DND-41 (cell line): ENCODE results near the gene ASB9.
A peak's percentile ranks its signal among the peaks of the same experiment; 100 is the strongest.
"Not testable (repeated sequence)": the region's sequence is repeated elsewhere in the genome, so short reads cannot be mapped to it uniquely, and the experiment has no call there.

Experiments
- ATAC-seq: fragments of 200-7000 bp; cut with Tn5 transposase; 3 replicates; pipeline ENCODE4 v1.9.1; 2021; ENCODE audit warnings: low read depth; ENCODE audit not compliant: insufficient read depth
- DNase-seq: peaks from one replicate; pipeline ENCODE4 v3.0.0-alpha.2; 2020
- H2AFZ ChIP-seq: 2 replicates; pipeline ENCODE4 v1.6.0; 2012; ENCODE audit warnings: low read depth, low read length
- H3K27ac ChIP-seq: 2 replicates; pipeline ENCODE4 v1.5.1; 2012; ENCODE audit warnings: low read length, inconsistent platforms
- H3K27me3 ChIP-seq: fragments of 200-600 bp; sonication (generic); 2 replicates; pipeline ENCODE4 v1.6.0; 2012; ENCODE audit warnings: low read length, mild to moderate bottlenecking, inconsistent platforms; ENCODE audit not compliant: insufficient read depth, poor library complexity
- H3K36me3 ChIP-seq: 2 replicates; pipeline ENCODE4 v1.5.1; 2012; ENCODE audit warnings: low read length, inconsistent platforms; ENCODE audit not compliant: insufficient read depth
- H3K4me1 ChIP-seq: 2 replicates; pipeline ENCODE4 v1.5.1; 2012; ENCODE audit warnings: mild to moderate bottlenecking, low read length; ENCODE audit not compliant: insufficient read depth
- H3K4me2 ChIP-seq: 2 replicates; pipeline ENCODE4 v1.6.0; 2012; ENCODE audit warnings: mild to moderate bottlenecking, moderate library complexity, low read length, inconsistent platforms; ENCODE audit not compliant: insufficient read depth
- H3K4me3 ChIP-seq, 2 experiments: fragments of 200-600 bp in 1 of 2; shearing (Covaris generic) in 1 of 2; 2 replicates each; pipeline ENCODE4 v1.5.1; 2012 to 2016; ENCODE audit warnings: inconsistent platforms in 2 of 2, low read length in 2 of 2, mild to moderate bottlenecking in 2 of 2, low read depth in 1 of 2, moderate library complexity in 1 of 2
- H3K79me2 ChIP-seq: 2 replicates; pipeline ENCODE4 v1.6.0; 2012; ENCODE audit warnings: low read length, inconsistent platforms; ENCODE audit not compliant: insufficient read depth
- H3K9ac ChIP-seq: 2 replicates; pipeline ENCODE4 v1.6.0; 2012; ENCODE audit warnings: low read depth, mild to moderate bottlenecking, inconsistent platforms, low read length, moderate library complexity
- H3K9me3 ChIP-seq: 2 replicates; pipeline ENCODE4 v1.5.1; 2012; ENCODE audit warnings: low read length, moderate library complexity, mild to moderate bottlenecking, inconsistent platforms; ENCODE audit not compliant: insufficient read depth, severe bottlenecking
- H4K20me1 ChIP-seq: 2 replicates; pipeline ENCODE4 v1.6.0; 2012; ENCODE audit warnings: low read length; ENCODE audit not compliant: insufficient read depth
- CTCF ChIP-seq: IDR thresholded peaks from 2 replicates; pipeline ENCODE4 v1.5.1; 2012; ENCODE audit warnings: borderline replicate concordance, low read length, moderate library complexity, mild to moderate bottlenecking; ENCODE audit not compliant: poor library complexity, severe bottlenecking; ENCODE audit errors: extremely low read depth
- EZH2 ChIP-seq: IDR thresholded peaks from 3 replicates; pipeline ENCODE4 v1.6.1; 2012; ENCODE audit warnings: borderline replicate concordance, low read depth, mild to moderate bottlenecking, moderate library complexity, low read length, inconsistent platforms; ENCODE audit not compliant: severe bottlenecking

ASB9 gene

DNA sequence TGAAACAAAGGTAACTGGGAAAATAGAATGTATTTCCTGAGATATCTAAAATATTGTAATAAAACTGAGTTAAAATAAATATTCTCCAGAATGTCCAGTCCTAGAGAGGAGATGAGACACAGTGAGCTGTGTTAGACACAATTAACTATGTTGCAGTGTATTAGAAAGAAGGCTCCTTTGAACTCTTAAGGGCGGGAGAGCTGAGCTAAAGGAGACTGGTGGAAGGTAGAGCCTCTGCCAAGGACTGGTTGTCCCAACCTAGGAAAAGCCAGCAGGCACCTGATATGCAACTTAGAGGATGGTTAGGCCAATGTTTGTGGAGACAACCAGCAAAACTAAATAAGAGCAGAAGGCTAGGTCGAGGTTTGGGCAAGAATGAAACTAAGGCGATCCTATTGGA is 41.2 kb upstream of the ASB9 start:
- Histone ChIP-seq H3K27me3 (no peaks in the 10 kb centered on the region), H3K36me3 (no peaks in the 10 kb centered on the region), H3K4me1 (no peaks in the 10 kb centered on the region), H3K9me3 (no peaks in the 10 kb centered on the region), H3K79me2 (no peaks in the 10 kb centered on the region), H3K4me3 (no peak overlapping the region), H3K4me2 (no peak overlapping the region), H4K20me1 (no peaks in the 10 kb centered on the region), H3K27ac (no peak overlapping the region), H3K9ac (no peak overlapping the region), H2AFZ (no peak overlapping the region)
- no peak for DNase-seq
- TF ChIP-seq EZH2 (no peak), CTCF (no peak)
- no peak for ATAC-seq

GRCh38 chrX:15310117-15310516 is 40.2 kb upstream of the ASB9 start:
- Histone ChIP-seq H3K4me3 (no peak overlapping the region), H3K27ac (no peak overlapping the region)

DNA sequence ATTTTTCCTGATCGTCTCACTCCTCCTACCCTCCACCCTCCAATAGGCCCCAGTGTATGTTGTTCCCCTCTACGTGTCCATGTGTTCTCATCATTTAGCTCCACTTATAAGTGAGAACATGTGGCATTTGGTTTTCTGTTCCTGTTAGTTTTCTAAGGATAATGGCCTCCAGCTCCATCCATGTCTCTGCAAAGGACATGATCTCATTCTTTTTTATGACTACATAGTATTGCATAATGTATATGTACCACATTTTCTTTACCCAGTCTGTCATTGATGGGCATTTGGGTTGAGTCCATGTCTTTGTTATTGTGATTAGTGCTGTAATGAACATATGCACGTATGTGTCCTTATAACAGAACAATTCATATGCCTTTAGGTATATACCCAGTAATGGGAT is 36.0 kb upstream of the ASB9 start:
- not testable (repeated sequence) for H3K36me3 ChIP-seq, ATAC-seq, H3K4me2 ChIP-seq, H3K4me3 ChIP-seq, H3K79me2 ChIP-seq, DNase-seq, H3K27me3 ChIP-seq, H4K20me1 ChIP-seq, H2AFZ ChIP-seq, H3K27ac ChIP-seq, H3K9ac ChIP-seq, H3K4me1 ChIP-seq, H3K9me3 ChIP-seq

More at GRCh38 chrX:15310117-15310516, 40.2 kb upstream of the ASB9 start:
- DNase-seq (no peak), ATAC-seq (no peak)
- TF ChIP-seq EZH2 (no peak), CTCF (no peak)
- no peaks in the 10 kb centered on the region for H3K79me2 ChIP-seq
- H3K27me3 ChIP-seq = no peaks in the 10 kb centered on the region
- no peak overlapping the region for H3K9ac ChIP-seq
- no peaks in the 10 kb centered on the region for H4K20me1 ChIP-seq
- no peak overlapping the region for H2AFZ ChIP-seq
- no peaks in the 10 kb centered on the region for H3K36me3 ChIP-seq
- H3K9me3 ChIP-seq = no peaks in the 10 kb centered on the region
- H3K4me1 ChIP-seq = no peaks in the 10 kb centered on the region
- no peak overlapping the region for H3K4me2 ChIP-seq

GRCh38 chrX:15301924-15302323 is 32.0 kb upstream of the ASB9 start:
- no peak overlapping the region for H3K27ac ChIP-seq
- H4K20me1 ChIP-seq = no peaks in the 10 kb centered on the region
- H3K4me3 ChIP-seq = no peak overlapping the region
- no peak overlapping the region for H3K4me2 ChIP-seq
- H3K36me3 ChIP-seq = no peaks in the 10 kb centered on the region
- H3K27me3 ChIP-seq = no peaks in the 10 kb centered on the region
- no peaks in the 10 kb centered on the region for H3K4me1 ChIP-seq
- no peaks in the 10 kb centered on the region for H3K9me3 ChIP-seq
- TF ChIP-seq EZH2 (no peak), CTCF (no peak)
- H3K79me2 ChIP-seq = no peaks in the 10 kb centered on the region
- DNase-seq (peak; percentile 10), ATAC-seq (peak; percentile 68)
- H3K9ac ChIP-seq = no peak overlapping the region
- H2AFZ ChIP-seq = peak overlapping the region; percentile 55
